ENCODE data around the gene PPM1H. TPM values are rescaled to one million over a fixed set of nuclear protein-coding genes. Genes with fewer than 3 reads are reported as not detected.

Gene PPM1H
- polyA plus RNA-seq, 1 experiment, result 2.3 TPM

GRCh38 chr12:62654326-62655241 lies 280.4 kb downstream of the PPM1H start:
- H3K36me3 ChIP-seq (ENCODE audit: control insufficient read depth, insufficient read depth, low read length), result no peaks in the 10 kb centered on the region
- TF ChIP-seq CTCF (IDR thresholded peaks at IDR 0.05; ENCODE audit: insufficient read depth, low read depth, low read length), result no peak
- POLR2A ChIA-PET, result interaction anchor here (0.6 kb wide), 1 partner anchor 19 kb away, joined by 4 read pairs; no protein-coding TSS in a partner anchor
- H3K27me3 ChIP-seq (ENCODE audit: control insufficient read depth, insufficient read depth, low read length), result no peaks in the 10 kb centered on the region; the same call in 1 of the 2 replicates
- CTCF ChIA-PET, result interaction anchor here (0.6 to 1.5 kb wide), 4 partner anchors 8 to 23 kb away, joined by 3 to 4 read pairs (median 3); no protein-coding TSS in a partner anchor
- no peak overlapping the region for H3K4me3 ChIP-seq (ENCODE audit: low read depth, low read length)
- DNase-seq (ENCODE audit: low read depth), result no peak

GRCh38 chr12:62653740-62654139 lies 281.2 kb downstream of the PPM1H start:
- Histone ChIP-seq H3K27me3 (ENCODE audit: control insufficient read depth, insufficient read depth, low read length) (no peaks in the 10 kb centered on the region; the same call in 1 of the 2 replicates), H3K36me3 (ENCODE audit: control insufficient read depth, insufficient read depth, low read length) (no peaks in the 10 kb centered on the region), H3K4me3 (ENCODE audit: low read depth, low read length) (no peak overlapping the region)
- no peak for TF ChIP-seq CTCF (IDR thresholded peaks at IDR 0.05; ENCODE audit: insufficient read depth, low read depth, low read length)
- no peak for DNase-seq (ENCODE audit: low read depth)
- POLR2A ChIA-PET, result no interaction called here
- CTCF ChIA-PET, result interaction anchor here (0.8 to 1.5 kb wide), 2 partner anchors 8 to 22 kb away, joined by 3 to 4 read pairs; no protein-coding TSS in a partner anchor

- ChIA-PET CTCF (interaction anchor here (0.9 to 1.5 kb wide), 2 partner anchors 9 to 22 kb away, joined by 3 to 4 read pairs; no protein-coding TSS in a partner anchor), POLR2A (no interaction called here)
- no peaks in the 10 kb centered on the region; the same call in 1 of the 2 replicates for H3K27me3 ChIP-seq (ENCODE audit: control insufficient read depth, insufficient read depth, low read length)
- TF ChIP-seq CTCF (IDR thresholded peaks at IDR 0.05; ENCODE audit: insufficient read depth, low read depth, low read length), result no peak
- H3K4me3 ChIP-seq (ENCODE audit: low read depth, low read length), result no peak overlapping the region
- no peaks in the 10 kb centered on the region for H3K36me3 ChIP-seq (ENCODE audit: control insufficient read depth, insufficient read depth, low read length)
- no peak for DNase-seq (ENCODE audit: low read depth)
Observed at GRCh38 chr12:62653304-62653703, 281.6 kb downstream of the PPM1H start.

GRCh38 chr12:62651138-62651537 lies 283.8 kb downstream of the PPM1H start:
- ChIA-PET CTCF (interaction anchor here (0.6 to 1.4 kb wide), 3 partner anchors 9 to 41 kb away, joined by 3 read pairs; no protein-coding TSS in a partner anchor), POLR2A (no interaction called here)
- H3K36me3 ChIP-seq (ENCODE audit: control insufficient read depth, insufficient read depth, low read length), result no peaks in the 10 kb centered on the region

More at GRCh38 chr12:62651138-62651537, 283.8 kb downstream of the PPM1H start:
- no peaks in the 10 kb centered on the region; the same call in 1 of the 2 replicates for H3K27me3 ChIP-seq (ENCODE audit: control insufficient read depth, insufficient read depth, low read length)
- TF ChIP-seq CTCF (IDR thresholded peaks at IDR 0.05; ENCODE audit: insufficient read depth, low read depth, low read length), result no peak
- no peak overlapping the region for H3K4me3 ChIP-seq (ENCODE audit: low read depth, low read length)
- DNase-seq (ENCODE audit: low read depth), result no peak

All from BJ (cell line).